K562 (cell line): Measurements from ENCODE around the gene DENND2A. TPM values are rescaled to one million over a fixed set of nuclear protein-coding genes. Genes with fewer than 3 reads are reported as not detected.

Experiments used
- CSDE1 ChIP-seq, 2 experiments: fragments of 450-650 bp; IDR thresholded peaks; 2 replicates each; pipeline ENCODE4 v1.6.1; 2016; ENCODE audit warnings: mild to moderate bottlenecking in 1 of 2
- DDX20 ChIP-seq: fragments of 450-650 bp; IDR thresholded peaks from 2 replicates; pipeline ENCODE4 v1.6.1; 2016; ENCODE audit warnings: missing genetic modification characterization, low read depth, mild to moderate bottlenecking, missing compliant biosample characterization, moderate library complexity
- EHMT2 ChIP-seq: fragments of 450-650 bp; IDR thresholded peaks from 2 replicates; pipeline ENCODE4 v1.6.1; 2018; ENCODE audit warnings: antibody characterized with exemption
- GATAD2B ChIP-seq: fragments of 450-650 bp; IDR thresholded peaks from 2 replicates; pipeline ENCODE4 v1.6.1; 2017; ENCODE audit warnings: mild to moderate bottlenecking, borderline replicate concordance
- HEY1 ChIP-seq: fragments of 250-450 bp; sonication (Bioruptor Pico); IDR thresholded peaks from 2 replicates; pipeline ENCODE4 v1.5.0; 2020; ENCODE audit warnings: mild to moderate bottlenecking, moderate library complexity, borderline replicate concordance
- HMGN3 ChIP-seq: IDR thresholded peaks from 2 replicates; pipeline ENCODE4 v1.6.1; 2011; ENCODE audit warnings: borderline replicate concordance, low read depth, mild to moderate bottlenecking, mixed read lengths, low read length; ENCODE audit not compliant: insufficient read length; ENCODE audit errors: extremely low read depth
- MTF1 ChIP-seq: fragments of 250-450 bp; sonication (Bioruptor Pico); IDR thresholded peaks from 2 replicates; pipeline ENCODE4 v1.9.0; 2021; ENCODE audit warnings: moderate library complexity, mild to moderate bottlenecking, inconsistent platforms, borderline replicate concordance
- NFATC3 ChIP-seq: fragments of 450-650 bp; IDR thresholded peaks from 2 replicates; pipeline ENCODE4 v1.6.1; 2017; ENCODE audit warnings: mild to moderate bottlenecking
- PHF20 ChIP-seq: fragments of 450-650 bp; IDR thresholded peaks from 2 replicates; pipeline ENCODE4 v1.6.1; 2018; ENCODE audit not compliant: partially characterized antibody
- SIRT6 ChIP-seq: IDR thresholded peaks from one replicate; pipeline ENCODE4 v1.6.1; 2012; ENCODE audit warnings: low read depth, mild to moderate bottlenecking, control low read depth, inconsistent platforms, low read length, moderate library complexity
- SNRNP70 ChIP-seq: fragments of 200-400 bp; formaldehyde crosslinking; optimal IDR thresholded peaks from 2 replicates; pipeline ENCODE3; 2017; ENCODE audit warnings: low read depth, low read length
- TAF7 ChIP-seq: fragments of 450-650 bp; IDR thresholded peaks from 2 replicates; pipeline ENCODE4 v1.6.1; 2016; ENCODE audit warnings: missing genetic modification characterization, missing compliant biosample characterization
- ZKSCAN8 ChIP-seq: fragments of 200-800 bp; sonication (Bioruptor generic); IDR thresholded peaks from 2 replicates; pipeline ENCODE4 v1.6.1; 2016; ENCODE audit warnings: missing genetic modification characterization, missing compliant biosample characterization
- ZNF311 ChIP-seq: fragments of 250-450 bp; sonication (Bioruptor Pico); IDR thresholded peaks from 2 replicates; pipeline ENCODE4 v1.4.0; 2020; ENCODE audit warnings: mild to moderate bottlenecking, moderate library complexity
- polyA plus RNA-seq, 8 experiments: library from polyadenylated mRNA; depleted of rRNA in 4 of 8; stranded (reverse) in 5 of 8; unstranded in 3 of 8; fragments of >200 nt; fragmentation: Nextera tagmentation in 2 of 8; fragmentation: Illumina TruSeq in 1 of 8; extraction: Ambion mirVana in 2 of 8; extraction: Trizol in 1 of 8; gene quantifications; 2 replicates each; pipeline versions ENCODE4 v1.2.1 to v1.2.3, GENCODE V29; 2011 to 2014; ENCODE audit warnings: inconsistent platforms in 1 of 8, missing spikeins in 1 of 8
- total RNA-seq, 7 experiments: library from RNA; depleted of rRNA in 6 of 7; stranded (reverse); fragments of >200 nt in 6 of 7; fragmentation: Illumina TruSeq in 2 of 7; extraction: Trizol in 2 of 7; gene quantifications; 2 replicates each; pipeline versions ENCODE4 v1.2.1 to v1.2.3, GENCODE V29; 2011 to 2021; ENCODE audit warnings: low replicate concordance in 1 of 7
- TF ChIP-seq, protein P1 (sequence below): fragments of 200-800 bp; sonication (Bioruptor generic); IDR thresholded peaks from 2 replicates; pipeline ENCODE4 v1.6.1; 2017; ENCODE audit warnings: missing genetic modification characterization, missing compliant biosample characterization
- TF ChIP-seq, protein P2 (sequence below), 2 experiments: fragments of 450-650 bp; IDR thresholded peaks; 2 replicates each; pipeline ENCODE4 v1.6.1; 2018; ENCODE audit warnings: mild to moderate bottlenecking in 2 of 2, low read depth in 1 of 2; ENCODE audit not compliant: partially characterized antibody in 2 of 2
- TF ChIP-seq, protein P3 (sequence below): sonication (generic); formaldehyde crosslinking; IDR thresholded peaks from 2 replicates; pipeline ENCODE4 v1.9.0; 2022; ENCODE audit warnings: mild to moderate bottlenecking, missing genetic modification reagents

DENND2A gene
- total and polyA plus RNA-seq, 9 of the 15 experiments (the other 6 are each of a cell fraction or from before 2014, with no cell fraction given), result not detected

DNA sequence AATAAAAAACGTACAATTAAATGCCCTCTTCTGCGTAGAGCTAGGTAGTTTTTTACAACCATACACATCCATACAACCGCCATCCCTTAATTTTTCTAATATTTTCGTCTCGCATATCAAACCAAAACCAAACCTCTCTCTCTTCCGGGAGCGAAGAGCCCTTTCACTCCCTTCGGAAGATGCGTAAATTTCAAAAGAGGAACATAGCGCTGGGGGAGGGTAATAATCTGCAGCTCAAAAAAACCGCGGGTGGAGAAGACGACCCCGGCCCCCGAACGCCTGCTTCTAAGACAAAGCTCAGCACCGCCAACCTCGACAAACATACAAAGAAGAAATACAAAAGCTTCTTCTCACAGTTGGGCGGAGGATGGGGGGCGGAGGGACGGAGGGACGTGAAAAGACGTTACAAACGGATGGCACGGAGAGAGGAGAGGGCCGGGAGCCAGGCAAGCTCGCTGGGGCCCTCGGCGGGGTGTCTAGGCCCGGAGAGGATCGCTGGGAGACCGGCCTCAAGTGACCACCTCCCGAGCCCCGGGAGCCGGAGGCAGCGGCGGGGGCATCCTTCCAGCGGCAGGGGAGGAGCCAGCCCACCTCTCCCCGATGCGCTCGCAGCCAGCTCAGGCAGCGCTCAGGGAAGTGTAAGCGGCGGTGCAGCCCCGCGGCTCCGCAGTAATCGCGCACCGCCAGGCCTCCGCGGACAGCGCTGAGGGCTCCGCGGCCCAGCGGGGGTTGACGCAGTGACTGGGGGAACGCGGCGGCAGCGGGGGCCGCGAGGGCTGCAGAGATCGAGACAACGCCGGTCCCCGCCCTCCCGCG lies 162.2 kb downstream of the DENND2A start (continued):
- TF ChIP-seq, protein P1, sequence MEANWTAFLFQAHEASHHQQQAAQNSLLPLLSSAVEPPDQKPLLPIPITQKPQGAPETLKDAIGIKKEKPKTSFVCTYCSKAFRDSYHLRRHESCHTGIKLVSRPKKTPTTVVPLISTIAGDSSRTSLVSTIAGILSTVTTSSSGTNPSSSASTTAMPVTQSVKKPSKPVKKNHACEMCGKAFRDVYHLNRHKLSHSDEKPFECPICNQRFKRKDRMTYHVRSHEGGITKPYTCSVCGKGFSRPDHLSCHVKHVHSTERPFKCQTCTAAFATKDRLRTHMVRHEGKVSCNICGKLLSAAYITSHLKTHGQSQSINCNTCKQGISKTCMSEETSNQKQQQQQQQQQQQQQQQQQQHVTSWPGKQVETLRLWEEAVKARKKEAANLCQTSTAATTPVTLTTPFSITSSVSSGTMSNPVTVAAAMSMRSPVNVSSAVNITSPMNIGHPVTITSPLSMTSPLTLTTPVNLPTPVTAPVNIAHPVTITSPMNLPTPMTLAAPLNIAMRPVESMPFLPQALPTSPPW (CRISPR knock-in tag), result no peak
- TF ChIP-seq, protein P2, sequence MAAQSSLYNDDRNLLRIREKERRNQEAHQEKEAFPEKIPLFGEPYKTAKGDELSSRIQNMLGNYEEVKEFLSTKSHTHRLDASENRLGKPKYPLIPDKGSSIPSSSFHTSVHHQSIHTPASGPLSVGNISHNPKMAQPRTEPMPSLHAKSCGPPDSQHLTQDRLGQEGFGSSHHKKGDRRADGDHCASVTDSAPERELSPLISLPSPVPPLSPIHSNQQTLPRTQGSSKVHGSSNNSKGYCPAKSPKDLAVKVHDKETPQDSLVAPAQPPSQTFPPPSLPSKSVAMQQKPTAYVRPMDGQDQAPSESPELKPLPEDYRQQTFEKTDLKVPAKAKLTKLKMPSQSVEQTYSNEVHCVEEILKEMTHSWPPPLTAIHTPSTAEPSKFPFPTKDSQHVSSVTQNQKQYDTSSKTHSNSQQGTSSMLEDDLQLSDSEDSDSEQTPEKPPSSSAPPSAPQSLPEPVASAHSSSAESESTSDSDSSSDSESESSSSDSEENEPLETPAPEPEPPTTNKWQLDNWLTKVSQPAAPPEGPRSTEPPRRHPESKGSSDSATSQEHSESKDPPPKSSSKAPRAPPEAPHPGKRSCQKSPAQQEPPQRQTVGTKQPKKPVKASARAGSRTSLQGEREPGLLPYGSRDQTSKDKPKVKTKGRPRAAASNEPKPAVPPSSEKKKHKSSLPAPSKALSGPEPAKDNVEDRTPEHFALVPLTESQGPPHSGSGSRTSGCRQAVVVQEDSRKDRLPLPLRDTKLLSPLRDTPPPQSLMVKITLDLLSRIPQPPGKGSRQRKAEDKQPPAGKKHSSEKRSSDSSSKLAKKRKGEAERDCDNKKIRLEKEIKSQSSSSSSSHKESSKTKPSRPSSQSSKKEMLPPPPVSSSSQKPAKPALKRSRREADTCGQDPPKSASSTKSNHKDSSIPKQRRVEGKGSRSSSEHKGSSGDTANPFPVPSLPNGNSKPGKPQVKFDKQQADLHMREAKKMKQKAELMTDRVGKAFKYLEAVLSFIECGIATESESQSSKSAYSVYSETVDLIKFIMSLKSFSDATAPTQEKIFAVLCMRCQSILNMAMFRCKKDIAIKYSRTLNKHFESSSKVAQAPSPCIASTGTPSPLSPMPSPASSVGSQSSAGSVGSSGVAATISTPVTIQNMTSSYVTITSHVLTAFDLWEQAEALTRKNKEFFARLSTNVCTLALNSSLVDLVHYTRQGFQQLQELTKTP (IDR thresholded peaks at IDR 0.05; ENCODE audit: low read depth in 1 of 2, partially characterized antibody in 2 of 2), result peak in 1 of 2 experiments; percentile 44
- TF ChIP-seq DDX20 (no peak), ZNF311 (CRISPR knock-in tag) (no peak), SIRT6 (no peak), NFATC3 (no peak), PHF20 (peak; percentile 62), ZKSCAN8 (CRISPR knock-in tag) (no peak), EHMT2 (no peak), CSDE1 (IDR thresholded peaks at IDR 0.05) (no peak), HEY1 (CRISPR knock-in tag) (no peak), TAF7 (tag) (no peak), MTF1 (CRISPR knock-in tag) (no peak), SNRNP70 (no peak), HMGN3 (peak; percentile 6), GATAD2B (no peak)
- TF ChIP-seq, protein P3, sequence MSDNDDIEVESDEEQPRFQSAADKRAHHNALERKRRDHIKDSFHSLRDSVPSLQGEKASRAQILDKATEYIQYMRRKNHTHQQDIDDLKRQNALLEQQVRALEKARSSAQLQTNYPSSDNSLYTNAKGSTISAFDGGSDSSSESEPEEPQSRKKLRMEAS (CRISPR knock-in tag), result no peak
